NCI-H187 (cell line): ENCODE data around the gene RBM7.

Source experiments
- DNase-seq, 2 experiments: peaks; one replicate each; lab custom pipeline; 2025; lab: John Stamatoyannopoulos, UW

Gene RBM7, protein sequence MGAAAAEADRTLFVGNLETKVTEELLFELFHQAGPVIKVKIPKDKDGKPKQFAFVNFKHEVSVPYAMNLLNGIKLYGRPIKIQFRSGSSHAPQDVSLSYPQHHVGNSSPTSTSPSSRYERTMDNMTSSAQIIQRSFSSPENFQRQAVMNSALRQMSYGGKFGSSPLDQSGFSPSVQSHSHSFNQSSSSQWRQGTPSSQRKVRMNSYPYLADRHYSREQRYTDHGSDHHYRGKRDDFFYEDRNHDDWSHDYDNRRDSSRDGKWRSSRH

DNA sequence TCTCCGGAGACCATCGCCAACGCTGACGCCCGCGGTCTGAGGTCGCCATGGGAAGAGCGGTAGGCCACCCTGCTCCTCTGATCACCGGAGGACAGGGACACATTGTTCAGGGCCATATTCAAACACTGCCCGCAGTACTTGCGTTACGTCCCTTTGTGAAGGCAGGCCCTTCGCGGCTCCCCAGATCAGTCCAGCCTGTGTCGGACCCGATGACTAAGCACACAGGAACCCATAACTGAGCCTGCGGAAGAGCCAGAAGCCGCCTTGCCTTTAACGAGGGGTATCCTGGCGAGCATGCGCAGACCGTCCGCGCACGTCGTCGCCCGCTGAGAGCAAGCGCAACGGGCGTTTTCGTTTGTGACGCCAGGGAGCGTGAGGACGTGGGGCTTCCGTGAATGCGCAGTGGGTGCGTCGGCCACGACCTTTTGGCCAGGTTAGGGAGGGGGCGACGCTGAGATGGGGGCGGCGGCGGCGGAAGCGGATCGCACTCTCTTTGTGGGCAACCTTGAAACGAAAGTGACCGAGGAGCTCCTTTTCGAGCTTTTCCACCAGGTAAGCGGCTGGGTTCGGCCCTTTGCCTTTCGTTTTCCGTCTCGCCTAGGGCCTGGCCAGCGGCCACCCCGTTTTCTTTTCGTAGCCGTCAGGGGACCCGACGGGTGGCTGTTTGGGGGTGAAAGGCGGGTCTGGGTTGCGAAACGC is at the start of gene RBM7, which contains the start of gene C11orf71:
TSS of gene RBM7 (plus strand) at position 451 of the 699 bp plus-strand sequence. CDS start at position 457, 6 bp downstream.
TSS of gene C11orf71 (minus strand) at position 296 of the 699 bp plus-strand sequence. CDS start at position 116, 180 bp downstream.
- DNase-seq = peak; percentile 93 to 95

DNA sequence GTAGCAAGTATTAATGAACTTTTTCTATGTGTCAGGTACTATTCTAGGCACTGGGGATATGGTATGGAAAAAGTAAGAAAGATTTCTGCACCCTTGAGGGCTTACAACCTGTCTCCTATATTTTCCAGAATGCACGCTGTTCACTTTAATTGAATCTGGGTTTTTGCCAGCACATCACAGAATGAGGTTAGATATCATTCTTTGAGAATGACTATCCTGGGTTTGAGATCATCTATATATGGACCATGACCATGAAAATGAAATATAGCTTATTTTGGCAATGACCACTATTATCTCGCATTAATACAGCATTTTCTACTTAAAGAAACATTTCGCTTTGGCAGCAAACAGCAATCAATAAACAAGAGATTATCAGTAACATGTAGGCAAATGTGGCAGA is 47.0 kb upstream of the RBM7 start:
- no peak for DNase-seq

DNA sequence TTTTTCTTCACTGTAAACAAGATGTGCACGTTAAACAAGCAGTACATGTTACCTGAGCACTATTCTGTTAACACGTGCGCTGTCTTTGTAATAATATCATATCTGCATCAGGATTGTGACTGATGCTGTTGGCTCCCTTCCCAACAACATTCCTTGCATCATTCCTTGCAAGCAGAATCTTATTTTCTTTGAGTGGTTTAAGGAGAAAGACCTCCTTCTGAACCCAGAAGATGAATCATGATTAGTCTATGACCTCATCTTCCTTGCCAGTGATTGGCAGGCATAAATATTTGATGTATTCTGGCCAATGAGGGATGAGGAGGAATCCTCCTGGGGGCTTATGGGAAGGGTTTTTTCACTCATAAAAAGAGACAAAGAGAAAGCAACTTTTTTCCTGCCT is 46.4 kb upstream of the RBM7 start:
- DNase-seq = no peak

DNA sequence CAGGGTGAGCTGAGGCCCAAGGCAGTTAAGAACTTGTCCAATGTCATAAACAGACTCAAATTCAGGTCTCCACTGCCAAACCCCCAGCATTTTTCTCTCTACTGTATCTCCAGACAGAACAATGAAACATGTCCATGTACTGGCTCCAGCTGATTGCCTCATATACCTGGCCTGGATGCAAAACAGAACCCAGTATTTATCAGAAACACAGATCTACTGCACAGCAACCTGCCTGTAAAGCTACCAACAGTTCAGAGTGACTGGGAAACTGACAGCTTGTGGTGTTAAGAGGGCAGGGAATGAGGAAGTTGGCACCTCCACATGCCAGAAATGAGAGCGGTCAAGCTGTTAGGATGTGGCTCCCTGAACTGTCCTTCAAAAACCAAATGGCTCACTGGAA is 41.8 kb upstream of the RBM7 start:
- no peak for DNase-seq

DNA sequence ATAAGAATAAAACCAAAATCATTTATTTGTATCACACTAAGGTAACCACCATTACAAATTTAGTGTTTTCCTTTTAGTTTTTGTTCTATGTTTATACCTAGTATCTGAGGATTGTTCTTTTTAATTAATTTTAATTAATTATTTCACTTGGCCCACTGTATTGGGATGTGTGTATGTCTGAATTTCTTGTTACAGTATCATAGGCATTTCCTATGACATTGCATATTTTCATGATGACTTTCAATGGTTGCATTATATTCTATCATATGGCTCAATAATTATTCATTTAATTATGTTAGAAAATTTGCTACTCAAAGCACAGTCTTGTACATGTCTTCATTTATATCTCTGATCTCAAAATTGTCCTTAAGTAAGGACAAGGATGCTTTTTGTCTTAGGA is 41.1 kb upstream of the RBM7 start:
- no peak for DNase-seq

DNA sequence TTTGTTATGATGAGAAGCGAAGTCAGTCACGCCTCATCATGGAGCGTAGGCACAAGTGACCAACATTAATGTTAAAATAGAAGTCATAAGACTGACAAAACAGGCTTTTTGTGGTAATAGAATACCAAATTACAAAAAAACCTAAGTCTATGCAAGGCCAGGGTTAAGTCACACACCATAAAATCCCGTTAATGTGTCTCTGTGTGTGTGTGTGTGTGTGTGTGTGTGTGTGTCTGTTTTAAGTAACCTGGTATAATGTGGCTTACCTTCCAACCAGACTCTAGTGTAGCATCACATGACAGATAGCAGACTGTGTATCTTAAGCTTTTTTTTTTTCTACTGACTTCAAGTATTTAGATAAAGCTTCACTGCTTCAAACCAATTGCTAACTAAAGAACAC is 38.1 kb upstream of the RBM7 start:
- DNase-seq = no peak

DNA sequence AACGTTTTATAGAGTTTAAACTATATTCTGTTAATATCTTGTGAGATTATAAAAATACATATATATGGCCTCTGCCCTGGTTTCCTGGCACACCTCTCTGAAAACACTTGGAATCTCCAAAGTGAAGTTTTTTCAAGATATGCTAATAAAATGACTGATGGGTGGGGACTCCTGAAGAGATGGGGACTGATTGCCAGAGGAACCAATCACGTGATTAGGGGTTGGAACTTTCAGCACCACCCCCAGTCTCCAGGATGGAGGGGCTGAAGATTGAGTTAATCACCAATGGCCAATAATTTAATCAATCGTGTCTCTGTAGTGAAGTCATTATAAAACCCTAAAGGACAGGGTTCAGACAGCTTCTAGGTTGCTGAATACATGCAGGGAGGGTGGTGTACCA is 37.5 kb upstream of the RBM7 start:
- no peak for DNase-seq

DNA sequence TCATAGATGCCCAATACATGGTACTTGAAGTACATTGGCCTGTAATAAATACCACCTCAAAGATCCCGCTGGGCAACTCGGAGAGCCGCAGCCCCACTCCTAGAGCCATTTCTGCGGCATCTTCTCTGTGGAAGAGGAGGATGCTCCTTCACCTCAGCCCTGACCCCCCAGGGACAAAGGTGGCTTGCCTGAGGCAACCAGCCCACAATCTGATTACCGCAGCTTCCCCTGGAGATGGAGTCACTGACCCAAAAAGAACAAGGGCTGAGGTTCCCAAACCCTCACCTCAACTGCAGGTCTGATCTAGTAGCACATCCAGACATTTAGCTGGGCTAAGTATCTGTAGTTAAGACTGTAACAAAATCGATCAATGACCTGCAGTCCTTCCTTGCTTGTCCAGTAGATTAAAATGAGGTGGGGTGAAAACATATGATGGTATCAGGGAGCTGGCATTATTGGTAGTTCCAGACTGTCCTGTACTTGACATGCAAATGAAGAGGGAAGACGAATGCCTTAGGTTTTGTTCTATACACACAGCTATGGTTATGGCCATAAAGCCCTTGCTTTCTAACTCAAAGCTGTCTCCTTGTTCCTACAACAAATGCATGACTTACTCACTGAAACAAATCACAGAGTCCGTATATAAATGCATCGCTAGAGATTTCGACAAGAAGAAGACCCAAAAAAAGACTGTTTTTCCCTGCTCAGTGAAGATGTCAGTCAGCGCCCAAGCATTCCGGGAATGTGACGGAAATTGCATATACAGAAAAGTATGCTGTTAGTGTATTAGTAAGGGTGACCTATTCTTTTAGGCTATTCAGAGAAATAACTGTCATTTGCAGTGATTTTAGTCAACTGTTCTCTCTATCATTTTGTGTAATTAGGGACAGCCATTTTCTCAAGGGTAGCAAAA is 33.9 kb upstream of the RBM7 start:
- DNase-seq = no peak

DNA sequence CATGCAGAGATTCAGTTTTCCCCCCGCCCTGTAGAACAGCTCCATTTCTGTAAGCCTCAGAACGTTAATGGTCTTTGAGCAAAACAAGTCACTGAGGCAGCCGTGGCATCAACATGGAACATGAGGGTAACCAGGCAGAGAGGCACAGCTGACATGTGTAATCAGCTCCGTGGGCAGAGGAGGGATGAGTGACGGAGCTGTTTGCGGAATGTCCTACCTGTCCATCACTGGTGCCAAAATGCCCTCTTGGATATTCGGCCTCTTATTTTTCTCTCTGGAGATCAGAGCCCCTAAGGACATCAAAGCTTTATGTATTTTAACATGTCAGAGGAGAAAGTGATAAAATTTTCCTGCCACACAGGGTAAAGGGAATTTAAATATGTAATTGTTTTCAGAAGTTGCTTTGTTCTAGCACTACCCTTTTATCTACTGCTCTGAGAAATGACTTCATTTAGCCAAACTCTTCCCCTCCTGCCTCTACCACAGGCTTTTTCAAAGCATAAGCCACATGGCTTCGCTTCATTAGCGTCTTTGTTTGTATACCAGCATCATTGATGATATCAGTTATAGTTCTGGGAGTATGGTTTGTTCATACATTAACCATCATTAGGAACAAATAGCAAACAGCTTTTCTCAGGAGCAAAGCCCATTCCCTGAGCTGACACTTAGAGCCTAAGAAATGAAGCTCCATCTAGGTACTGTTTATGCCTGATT is 33.1 kb upstream of the RBM7 start:
- no peak for DNase-seq

DNA sequence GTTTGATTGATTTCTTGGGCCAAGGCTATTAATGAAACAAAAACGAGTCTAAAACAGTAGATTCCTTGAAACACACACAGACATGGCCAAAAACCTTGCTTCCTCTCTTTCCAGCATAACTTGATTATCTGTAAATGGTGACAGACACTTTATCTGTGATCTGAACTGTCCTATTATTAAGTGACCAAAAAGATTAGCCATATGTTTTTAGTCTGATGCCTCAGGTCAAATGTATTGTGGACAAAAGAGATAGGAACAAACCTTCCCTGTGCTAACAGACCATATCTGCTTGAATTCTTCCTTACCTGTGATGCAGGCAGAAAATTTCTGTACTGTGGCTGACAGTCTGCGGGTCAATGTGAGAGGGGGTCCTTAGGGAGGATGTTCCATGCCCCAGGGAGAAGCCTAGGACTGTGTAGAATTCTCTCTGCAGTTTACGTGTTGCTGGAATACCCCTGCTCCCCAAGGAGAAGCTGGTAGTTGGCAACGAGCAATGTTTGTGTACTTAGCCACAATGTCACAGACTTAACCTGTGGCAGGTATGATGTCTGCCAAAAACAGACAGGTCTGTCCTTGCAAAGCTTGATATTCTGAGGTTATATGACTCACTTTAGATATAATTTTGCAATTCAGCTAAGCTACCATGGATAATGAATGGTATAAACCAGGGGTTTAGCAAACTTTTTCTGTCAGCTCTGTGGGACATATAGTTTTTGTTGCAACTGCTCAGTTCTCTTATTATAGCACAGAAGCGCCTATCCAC is 31.4 kb upstream of the RBM7 start:
- no peak for DNase-seq

DNA sequence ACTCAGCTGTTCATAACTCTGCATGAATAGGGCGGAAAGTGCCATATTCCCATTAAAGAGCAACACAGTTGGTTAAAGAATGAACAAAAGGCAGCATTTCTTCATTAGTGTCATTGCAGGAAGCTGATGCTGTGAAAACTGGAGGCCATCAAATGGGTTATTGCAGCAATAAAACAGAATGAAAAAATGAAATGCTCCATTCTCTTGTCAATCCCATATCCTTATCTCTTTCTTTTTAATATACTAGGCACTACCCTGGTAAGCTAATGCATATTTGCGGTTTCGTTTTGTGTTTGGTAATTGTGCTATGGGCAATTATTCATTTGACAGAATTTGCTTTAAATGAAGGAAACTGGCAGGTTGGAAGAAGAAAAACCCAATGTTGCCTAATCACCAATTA is 25.4 kb upstream of the RBM7 start:
- no peak for DNase-seq

DNA sequence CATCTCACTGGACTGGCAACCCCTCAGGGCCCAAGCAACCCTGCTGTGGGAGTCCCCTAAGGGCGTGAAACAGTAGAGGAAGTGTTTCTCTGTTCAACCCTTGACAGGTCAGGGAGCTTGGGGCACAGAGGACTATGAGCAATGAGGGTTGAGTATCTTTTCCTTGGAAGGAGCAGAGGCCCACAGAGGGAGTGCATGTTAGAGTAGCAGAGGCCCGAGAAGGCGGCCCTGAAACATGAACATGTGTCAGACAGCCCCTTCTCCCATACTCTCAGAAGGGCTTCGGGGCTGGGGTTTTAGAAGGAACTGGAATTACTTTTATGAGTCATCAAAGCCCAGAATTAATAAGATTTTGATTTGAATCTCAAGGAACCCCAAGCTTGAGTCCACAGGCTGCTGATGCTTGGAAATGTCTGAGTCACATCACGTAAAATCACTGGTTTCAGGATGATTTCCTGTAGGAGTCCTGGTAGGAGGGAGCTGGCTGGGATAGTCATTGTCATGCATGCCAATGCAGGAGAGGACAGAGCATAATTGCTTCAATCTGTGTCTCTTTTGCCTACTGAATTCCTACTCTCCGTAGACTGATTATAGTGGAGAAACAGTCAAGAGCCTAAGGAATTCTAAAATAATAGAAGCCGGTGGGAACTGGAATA is 22.7 kb upstream of the RBM7 start:
- DNase-seq = no peak

DNA sequence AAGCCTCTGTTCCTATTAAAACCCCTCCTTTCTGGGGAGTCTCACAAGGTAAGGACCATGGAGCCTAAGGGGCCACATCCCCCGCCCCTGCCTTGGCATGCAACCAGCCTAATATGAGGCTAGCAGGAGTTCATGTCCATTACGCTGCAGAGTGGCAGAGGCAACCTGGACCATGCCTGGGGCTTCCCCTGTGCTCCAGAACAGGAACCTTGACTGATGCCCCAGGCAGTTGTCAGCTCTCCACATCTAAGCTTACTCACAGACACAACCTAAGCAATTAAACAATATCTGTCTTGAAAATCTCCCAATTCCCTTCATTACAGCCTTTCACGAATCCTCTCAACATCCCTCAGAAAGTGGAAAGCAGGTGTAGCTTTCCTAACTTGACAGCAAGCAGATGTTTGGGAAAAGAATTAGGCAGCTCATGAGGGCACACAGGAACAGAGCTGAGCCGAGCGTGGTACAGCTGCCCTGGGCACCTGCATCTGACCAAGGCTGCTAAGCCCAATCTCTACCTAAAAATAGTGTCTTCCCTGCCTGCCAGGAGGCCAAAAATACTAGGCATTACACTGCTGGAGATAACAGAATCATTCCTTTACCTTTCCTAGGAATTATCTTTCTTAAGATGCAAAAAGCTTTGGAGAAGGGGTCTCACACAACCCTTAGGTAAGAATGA is 20.9 kb upstream of the RBM7 start:
- DNase-seq = no peak

DNA sequence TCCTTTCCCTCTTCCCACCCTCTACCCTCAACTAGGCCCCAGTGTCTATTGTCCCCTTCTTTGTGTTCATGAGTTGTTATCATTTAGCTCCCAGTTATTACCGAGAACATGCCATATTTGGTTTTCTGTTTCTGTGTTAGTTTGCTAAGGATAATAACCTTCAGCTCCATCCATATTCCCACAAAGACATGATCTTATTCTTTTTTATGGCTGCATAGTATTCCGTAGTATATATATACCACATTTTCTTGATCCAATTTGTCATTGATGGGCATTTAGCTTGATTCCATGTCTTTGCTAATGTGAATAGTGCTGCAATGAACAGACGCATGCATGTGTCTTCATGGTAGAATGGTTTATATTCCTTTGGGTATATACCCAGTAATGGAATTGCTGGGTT is 18.0 kb upstream of the RBM7 start:
- no peak for DNase-seq

DNA sequence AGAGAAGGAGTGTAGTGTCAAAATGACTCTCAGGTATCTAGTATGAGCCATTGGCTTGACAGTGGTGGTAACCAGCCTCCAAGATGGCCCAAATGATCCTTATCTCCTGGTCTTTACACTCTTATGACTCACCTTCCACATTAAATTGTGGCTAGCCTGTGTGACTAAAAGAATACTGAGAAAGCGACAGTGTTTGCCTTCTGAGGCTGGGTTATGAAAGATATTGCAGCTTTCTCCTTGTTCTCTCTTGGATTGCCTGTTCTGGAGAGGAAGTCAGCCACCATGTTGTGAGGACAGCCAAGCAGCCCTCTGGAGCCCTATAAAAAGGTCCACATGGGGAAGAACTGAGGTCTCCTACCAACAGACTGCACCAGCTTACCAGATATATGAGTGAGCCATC is 16.0 kb upstream of the RBM7 start:
- no peak for DNase-seq

DNA sequence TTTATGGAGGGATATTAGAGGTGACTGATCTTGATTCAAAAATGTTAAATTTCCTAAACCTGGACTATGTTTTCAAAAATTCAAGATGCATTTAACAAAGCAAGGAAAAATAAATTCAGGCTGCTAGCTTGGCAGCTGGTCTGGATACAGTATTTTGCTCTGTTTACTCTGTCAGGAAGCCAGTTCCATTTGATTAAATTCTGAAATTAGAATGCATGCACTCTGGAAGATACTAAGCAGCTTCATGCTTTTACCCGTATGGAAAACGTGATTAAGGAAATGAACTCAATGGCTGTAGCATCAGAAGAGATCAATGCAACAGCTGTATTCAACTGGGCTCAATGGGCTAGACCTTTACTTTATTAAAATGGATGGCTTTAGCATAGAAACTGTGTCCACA is 14.3 kb upstream of the RBM7 start:
- DNase-seq = no peak

DNA sequence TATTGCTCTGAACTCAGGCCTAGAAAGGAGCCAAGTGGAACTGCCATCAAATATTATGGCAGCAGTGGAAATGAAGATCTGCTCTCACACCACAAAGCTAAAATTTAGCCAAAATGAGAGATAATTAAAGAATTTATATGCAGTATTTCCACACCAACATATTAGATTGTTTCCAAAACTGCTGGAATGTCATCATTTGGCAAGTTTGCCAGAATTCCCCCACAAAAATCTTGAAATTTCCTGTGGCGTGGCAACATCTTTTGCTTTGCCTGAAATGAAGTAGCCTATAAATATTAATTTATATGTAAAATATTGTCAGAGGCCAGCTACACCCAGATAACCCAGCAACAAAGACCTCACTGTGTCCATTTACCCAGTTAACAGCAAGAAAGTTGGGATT is 13.9 kb upstream of the RBM7 start:
- DNase-seq = no peak

DNA sequence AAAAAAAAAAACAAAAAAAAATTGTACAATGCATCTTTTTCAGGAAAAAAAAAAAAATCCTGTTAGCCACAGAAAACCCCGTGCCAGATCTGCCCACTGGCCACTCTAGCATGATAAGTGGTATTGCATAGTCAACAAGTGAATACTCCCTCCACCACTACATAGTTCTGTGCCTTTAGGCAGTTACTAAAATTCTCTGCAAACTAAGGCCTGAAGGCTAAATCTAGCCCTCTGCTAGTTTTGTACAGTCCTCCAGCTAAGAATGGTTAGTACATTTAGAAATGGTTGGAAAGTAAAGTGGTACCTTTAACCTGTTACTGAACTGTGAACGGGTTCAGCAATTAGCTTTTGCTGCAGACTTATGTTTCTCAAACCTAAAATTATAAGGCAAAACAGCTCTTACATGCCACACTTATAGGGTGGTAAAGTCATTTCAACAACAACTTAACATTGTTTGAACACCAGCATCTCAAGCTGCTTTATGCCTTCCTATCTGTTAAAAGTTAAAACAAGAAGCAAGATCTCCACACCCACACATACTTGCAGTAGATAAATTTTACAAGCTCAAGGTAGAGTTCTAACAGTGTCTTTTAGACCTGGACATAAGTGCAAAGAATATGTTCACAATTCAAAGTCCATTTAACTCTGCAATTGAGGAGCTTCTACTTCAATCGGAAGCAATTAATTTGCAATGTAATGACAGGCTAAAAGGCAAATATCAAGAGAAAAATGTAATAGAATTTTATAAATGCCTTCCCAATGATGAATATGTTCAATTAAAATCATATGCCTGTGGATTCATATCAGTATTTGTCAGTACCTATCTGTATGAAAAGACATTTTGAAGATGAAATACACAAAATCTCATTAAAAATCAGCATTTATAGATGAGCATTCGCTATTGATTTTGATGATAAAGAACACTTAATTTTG is 7.5 kb upstream of the RBM7 start:
- no peak for DNase-seq

DNA sequence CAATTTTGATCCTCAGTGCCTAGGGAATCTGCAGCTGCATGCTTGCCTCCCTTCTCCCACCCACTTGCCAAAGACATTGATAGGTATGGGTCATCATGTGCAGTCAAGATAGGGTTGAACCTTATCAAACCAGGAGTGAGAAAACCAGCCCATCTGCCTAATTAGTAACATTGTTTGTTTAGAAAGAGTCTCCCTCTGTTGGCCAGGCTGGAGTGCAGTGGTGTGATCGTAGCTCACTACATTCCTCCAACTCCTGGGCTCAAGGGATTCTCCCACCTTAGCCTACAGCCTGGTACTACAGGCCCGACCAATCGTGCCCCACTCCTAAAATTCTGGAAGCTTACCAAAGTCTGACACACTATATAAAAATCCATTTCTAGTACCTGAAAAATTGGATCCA is 4.7 kb upstream of the RBM7 start:
- no peak for DNase-seq
